Activated T-helper 2 cell treated with anti-CD3 and anti-CD28 coated beads, Interferon-gamma antibody, Interleukin-2, Interleukin-4, amounts not matched to agents 10 μg/mL and 5 μg/mL and 100 μg/mL, durations not matched to agents 14 hours and 24 hours and 36 hours (primary cell): Measurements from ENCODE around the gene MYMX. TPM values are rescaled to one million over a fixed set of nuclear protein-coding genes. Genes with fewer than 3 reads are reported as not detected.

Experiments used
- DNase-seq: peaks from one replicate; pipeline ENCODE4 v3.0.0; 2021; ENCODE audit warnings: low spot score
- H3K27ac Mint-ChIP-seq: one replicate; pipeline ENCODE4 v1.8.0; 2021; ENCODE audit warnings: mixed read lengths
- H3K27me3 Mint-ChIP-seq: one replicate; pipeline ENCODE4 v1.8.0; 2021; ENCODE audit warnings: low read depth, mixed read lengths
- H3K36me3 Mint-ChIP-seq: one replicate; pipeline ENCODE4 v1.8.0; 2021; ENCODE audit warnings: low read depth, mixed read lengths
- H3K4me1 Mint-ChIP-seq: one replicate; pipeline ENCODE4 v1.8.0; 2021; ENCODE audit warnings: low read depth, mixed read lengths
- H3K4me3 Mint-ChIP-seq: one replicate; pipeline ENCODE4 v1.8.0; 2021; ENCODE audit warnings: low read depth, mild to moderate bottlenecking, moderate library complexity, mixed read lengths
- H3K9me3 Mint-ChIP-seq: one replicate; pipeline ENCODE4 v1.8.0; 2021; ENCODE audit warnings: mixed read lengths
- intact Hi-C: fragments of 100-400 bp; cut with micrococcal nuclease; formaldehyde crosslinking; loops from one replicate; pipeline ENCODE4 v1.15.1; 2023
- total RNA-seq: library from RNA; stranded (reverse); gene quantifications from 2 replicates; pipeline ENCODE4 v1.2.3, GENCODE V29; 2022

The MYMX gene
- total RNA-seq, 1 donor from 2014 or later, result not detected

- no peak for DNase-seq
- intact Hi-C loops, result loop anchor here (10.0 kb wide), 1 partner anchor 140 kb away; no protein-coding TSS in a partner anchor
- Mint-ChIP-seq H3K36me3 (peaks cover 69% of the 10 kb centered on the region), H3K9me3 (no peaks in the 10 kb centered on the region), H3K4me1 (peaks cover 43% of the 10 kb centered on the region), H3K27ac (no peak overlapping the region), H3K27me3 (no peaks in the 10 kb centered on the region), H3K4me3 (no peak overlapping the region)
Observed at GRCh38 chr6:44234101-44235025, 17.6 kb downstream of the MYMX start.

GRCh38 chr6:44235269-44235668 is 18.5 kb downstream of the MYMX start:
- Mint-ChIP-seq H3K27ac (peak overlapping the region; percentile 11), H3K4me3 (peak overlapping the region; percentile 37), H3K4me1 (peaks cover 44% of the 10 kb centered on the region), H3K36me3 (peaks cover 62% of the 10 kb centered on the region), H3K9me3 (no peaks in the 10 kb centered on the region), H3K27me3 (no peaks in the 10 kb centered on the region)
- intact Hi-C loops, result loop anchor here (10.0 kb wide), 1 partner anchor 140 kb away; no protein-coding TSS in a partner anchor
- DNase-seq, result no peak

DNA sequence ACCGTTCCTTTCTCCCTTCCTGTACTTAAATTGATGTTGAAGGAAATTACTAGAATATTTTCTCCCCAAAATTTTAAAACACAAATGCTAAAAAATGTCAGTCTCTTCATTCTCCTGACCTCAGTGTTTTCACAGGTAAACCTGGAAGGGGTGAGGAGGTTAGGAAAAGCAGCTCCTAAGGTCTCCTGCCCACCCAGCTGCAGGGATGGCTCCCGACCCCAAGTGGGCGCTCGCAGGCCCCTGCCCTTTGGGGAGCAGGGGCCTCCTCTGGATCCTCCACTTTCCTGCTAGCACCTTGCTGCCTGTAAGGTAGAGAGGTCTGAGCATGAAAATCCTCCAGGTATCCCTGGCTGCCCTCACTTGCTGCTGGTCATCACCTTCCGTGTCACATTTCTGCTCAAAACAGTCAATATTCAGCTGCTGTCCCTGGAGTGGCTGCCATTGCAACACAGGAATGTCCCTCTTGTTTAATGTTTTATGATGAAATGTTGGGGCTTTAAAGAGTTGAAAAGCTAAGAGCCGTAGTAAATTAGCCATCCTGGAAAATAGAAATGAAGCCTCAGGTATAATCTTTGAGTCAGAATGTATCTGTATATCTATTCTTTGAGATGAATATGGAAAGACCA is 19.3 kb downstream of the MYMX start:
- DNase-seq, result no peak
- Mint-ChIP-seq H3K27me3 (no peaks in the 10 kb centered on the region), H3K4me1 (peaks cover 44% of the 10 kb centered on the region), H3K27ac (peak overlapping the region; percentile 46), H3K9me3 (no peaks in the 10 kb centered on the region), H3K4me3 (no peak overlapping the region), H3K36me3 (peaks cover 55% of the 10 kb centered on the region)
- intact Hi-C loops, result loop anchor here (10.0 kb wide), 1 partner anchor 141 kb away; no protein-coding TSS in a partner anchor

DNA sequence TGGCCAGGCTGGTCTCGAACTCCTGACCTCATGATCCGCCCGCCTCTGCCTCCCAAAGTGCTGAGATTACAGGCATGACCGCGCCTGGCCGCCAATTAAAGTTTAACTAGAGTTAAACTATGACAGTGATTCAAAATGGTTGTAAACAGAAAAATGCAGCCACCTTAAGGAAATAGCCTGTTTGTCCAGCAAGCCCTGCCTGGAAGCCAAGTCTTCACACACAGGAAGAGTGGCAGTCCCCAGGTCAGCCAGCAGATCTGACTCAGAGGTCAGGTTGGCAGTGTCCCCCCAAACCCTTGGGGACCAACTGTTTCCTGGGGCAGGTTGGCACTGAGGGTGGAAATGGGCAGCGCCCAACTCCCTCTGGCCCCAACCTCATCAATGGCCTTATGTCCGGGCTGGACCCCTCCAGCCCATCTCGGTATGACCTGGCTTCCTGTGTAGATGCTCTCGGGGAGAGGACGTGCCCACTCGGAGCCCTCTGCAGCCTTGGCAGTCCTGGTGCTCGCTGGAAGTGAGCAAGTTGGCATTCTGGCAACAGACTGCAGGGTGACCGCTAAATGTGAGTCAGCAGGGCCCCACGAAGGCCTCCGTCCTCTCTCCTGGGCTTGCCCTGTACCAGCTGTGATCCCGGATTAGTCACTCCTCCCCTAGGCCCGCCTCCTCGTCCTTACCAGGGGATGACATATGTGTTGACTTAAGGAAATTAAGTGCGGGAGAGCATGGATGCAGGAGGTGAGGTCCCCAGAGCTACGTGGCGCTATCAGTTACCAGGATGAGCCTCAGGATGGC is 20.5 kb downstream of the MYMX start:
- peaks cover 48% of the 10 kb centered on the region for H3K4me1 Mint-ChIP-seq
- intact Hi-C loops, result loop anchor here (1.0 to 10.0 kb wide), 2 partner anchors 76 to 142 kb away; no protein-coding TSS in a partner anchor
- H3K36me3 Mint-ChIP-seq, result peaks cover 45% of the 10 kb centered on the region
- no peaks in the 10 kb centered on the region for H3K9me3 Mint-ChIP-seq
- H3K4me3 Mint-ChIP-seq, result peak overlapping the region; percentile 83
- H3K27ac Mint-ChIP-seq, result peak overlapping the region; percentile 89
- H3K27me3 Mint-ChIP-seq, result no peaks in the 10 kb centered on the region
- peak; percentile 64 for DNase-seq

DNA sequence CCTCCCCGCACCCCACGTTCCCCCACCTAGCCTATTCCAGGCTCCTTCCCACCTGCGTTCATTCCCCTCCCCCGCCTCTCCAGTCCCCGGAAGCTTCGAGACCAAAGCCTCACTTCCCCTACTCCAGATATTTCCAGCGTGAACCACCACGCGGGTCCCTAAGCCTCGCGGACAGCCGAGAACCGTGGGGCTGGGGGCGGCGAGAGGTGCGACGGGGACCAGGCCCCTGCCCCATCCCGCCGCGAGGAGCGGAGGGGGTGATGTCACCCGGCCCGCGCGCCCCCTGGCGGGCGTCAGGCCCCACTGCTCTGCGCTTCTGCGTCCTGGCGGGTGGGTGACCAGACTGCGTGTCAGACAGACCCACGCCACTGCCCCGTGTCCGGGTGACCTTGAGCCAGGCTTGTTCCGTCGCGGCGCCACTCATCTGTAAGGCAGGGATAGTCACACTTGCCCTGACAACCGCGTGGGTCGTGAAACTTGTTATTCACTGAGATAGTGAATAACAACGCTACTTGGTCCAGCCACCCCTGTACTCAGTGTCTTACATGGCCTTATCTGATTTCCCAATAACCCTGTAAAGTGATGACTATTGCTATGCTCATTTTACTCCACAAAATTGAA is 21.2 kb downstream of the MYMX start:
- H3K9me3 Mint-ChIP-seq, result no peaks in the 10 kb centered on the region
- peaks cover 38% of the 10 kb centered on the region for H3K36me3 Mint-ChIP-seq
- H3K27me3 Mint-ChIP-seq, result no peaks in the 10 kb centered on the region
- peak overlapping the region; percentile 83 for H3K4me3 Mint-ChIP-seq
- peaks cover 48% of the 10 kb centered on the region for H3K4me1 Mint-ChIP-seq
- intact Hi-C loops, result loop anchor here (1.0 to 10.0 kb wide), 7 partner anchors 9 to 143 kb away; partner anchors contain the start of gene HSP90AB1
- peak; percentile 78 for DNase-seq
- H3K27ac Mint-ChIP-seq, result peak overlapping the region; percentile 89

DNA sequence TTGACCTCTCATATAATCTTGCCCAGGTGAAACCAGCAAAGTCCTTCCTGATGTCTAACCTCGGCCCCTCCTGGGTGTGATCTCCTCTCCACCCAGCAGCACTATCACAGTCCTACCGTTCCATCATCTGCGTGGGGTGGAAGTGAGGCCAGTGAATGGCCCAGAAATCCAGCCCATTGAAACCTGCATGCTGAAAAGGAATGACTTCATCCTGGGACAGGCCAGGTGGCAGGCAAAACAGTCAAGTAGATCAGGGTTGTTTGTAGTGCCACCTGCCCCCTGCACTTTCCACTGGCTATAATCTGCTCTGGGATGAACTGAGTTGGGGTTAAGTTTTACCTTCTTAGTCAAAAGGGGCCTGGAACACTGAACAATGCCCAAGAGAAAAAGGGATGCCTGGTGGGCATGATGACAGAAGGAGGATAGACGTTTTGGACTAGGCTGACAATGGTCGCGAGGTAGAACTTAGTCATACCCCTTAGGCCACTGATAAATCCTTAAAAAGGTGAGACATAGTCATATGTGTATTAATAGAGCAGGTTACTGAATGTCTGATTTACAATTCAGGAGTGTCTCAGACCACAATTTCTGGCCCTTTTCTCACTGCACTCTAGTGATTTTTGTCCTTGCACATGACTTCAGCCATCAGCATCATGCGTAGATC is 22.1 kb downstream of the MYMX start:
- intact Hi-C loops, result loop anchor here (1.0 to 10.0 kb wide), 6 partner anchors 8 to 144 kb away; partner anchors contain the start of gene HSP90AB1
- H3K4me1 Mint-ChIP-seq, result peaks cover 42% of the 10 kb centered on the region
- DNase-seq, result no peak
- H3K4me3 Mint-ChIP-seq, result peak overlapping the region; percentile 62
- H3K27me3 Mint-ChIP-seq, result no peaks in the 10 kb centered on the region
- H3K27ac Mint-ChIP-seq, result peak overlapping the region; percentile 89
- no peaks in the 10 kb centered on the region for H3K9me3 Mint-ChIP-seq
- peaks cover 29% of the 10 kb centered on the region for H3K36me3 Mint-ChIP-seq

- no peak overlapping the region for H3K27ac Mint-ChIP-seq
- H3K4me3 Mint-ChIP-seq, result no peak overlapping the region
- H3K36me3 Mint-ChIP-seq, result peaks cover 16% of the 10 kb centered on the region
- H3K4me1 Mint-ChIP-seq, result peaks cover 28% of the 10 kb centered on the region
- intact Hi-C loops, result no loop called here
- no peak for DNase-seq
- H3K9me3 Mint-ChIP-seq, result no peaks in the 10 kb centered on the region
- H3K27me3 Mint-ChIP-seq, result peaks cover 3% of the 10 kb centered on the region
Observed at GRCh38 chr6:44243345-44243744, 26.6 kb downstream of the MYMX start.

- intact Hi-C loops, result no loop called here
- peak overlapping the region; percentile 99 for H3K27ac Mint-ChIP-seq
- peaks cover 3% of the 10 kb centered on the region for H3K27me3 Mint-ChIP-seq
- H3K4me1 Mint-ChIP-seq, result peaks cover 34% of the 10 kb centered on the region
- peaks cover 37% of the 10 kb centered on the region for H3K36me3 Mint-ChIP-seq
- DNase-seq, result no peak
- peak overlapping the region; percentile 96 for H3K4me3 Mint-ChIP-seq
- no peaks in the 10 kb centered on the region for H3K9me3 Mint-ChIP-seq
Observed at GRCh38 chr6:44245391-44245911, 28.7 kb downstream of the MYMX start.

DNA sequence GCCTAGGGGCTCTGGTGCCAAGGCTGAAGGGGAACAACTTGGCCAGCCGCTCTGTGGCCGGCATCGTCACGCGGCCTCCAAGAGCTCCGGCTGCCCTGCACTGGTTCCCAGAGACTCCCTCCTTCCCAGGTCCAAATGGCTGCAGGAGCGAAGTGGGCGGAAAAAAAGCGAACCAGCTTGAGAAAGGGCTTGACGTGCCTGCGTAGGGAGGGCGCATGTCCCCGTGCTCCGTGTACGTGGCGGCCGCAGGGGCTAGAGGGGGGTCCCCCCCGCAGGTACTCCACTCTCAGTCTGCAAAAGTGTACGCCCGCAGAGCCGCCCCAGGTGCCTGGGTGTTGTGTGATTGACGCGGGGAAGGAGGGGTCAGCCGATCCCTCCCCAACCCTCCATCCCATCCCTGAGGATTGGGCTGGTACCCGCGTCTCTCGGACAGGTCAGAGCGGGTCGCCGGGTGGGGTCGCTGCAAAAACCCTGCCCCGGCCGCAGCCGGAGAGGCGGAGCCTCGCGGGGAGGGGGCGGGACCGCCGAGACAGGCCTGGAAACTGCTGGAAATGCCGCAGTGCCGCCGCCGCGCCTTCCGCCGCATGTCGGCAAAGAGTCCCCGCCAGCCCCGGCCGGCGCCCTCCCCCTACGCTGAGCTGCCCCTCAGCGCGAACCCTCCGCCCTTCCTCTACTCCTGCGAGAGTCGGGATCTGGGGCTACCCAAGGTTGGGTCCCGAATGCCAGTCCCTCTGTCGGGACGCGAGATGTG is 29.4 kb downstream of the MYMX start:
- H3K9me3 Mint-ChIP-seq, result no peaks in the 10 kb centered on the region
- intact Hi-C loops, result loop anchor here (1.0 to 2.0 kb wide), 3 partner anchors 19 to 119 kb away; partner anchors contain the start of genes MRPL14, NFKBIE and TMEM63B

DNA sequence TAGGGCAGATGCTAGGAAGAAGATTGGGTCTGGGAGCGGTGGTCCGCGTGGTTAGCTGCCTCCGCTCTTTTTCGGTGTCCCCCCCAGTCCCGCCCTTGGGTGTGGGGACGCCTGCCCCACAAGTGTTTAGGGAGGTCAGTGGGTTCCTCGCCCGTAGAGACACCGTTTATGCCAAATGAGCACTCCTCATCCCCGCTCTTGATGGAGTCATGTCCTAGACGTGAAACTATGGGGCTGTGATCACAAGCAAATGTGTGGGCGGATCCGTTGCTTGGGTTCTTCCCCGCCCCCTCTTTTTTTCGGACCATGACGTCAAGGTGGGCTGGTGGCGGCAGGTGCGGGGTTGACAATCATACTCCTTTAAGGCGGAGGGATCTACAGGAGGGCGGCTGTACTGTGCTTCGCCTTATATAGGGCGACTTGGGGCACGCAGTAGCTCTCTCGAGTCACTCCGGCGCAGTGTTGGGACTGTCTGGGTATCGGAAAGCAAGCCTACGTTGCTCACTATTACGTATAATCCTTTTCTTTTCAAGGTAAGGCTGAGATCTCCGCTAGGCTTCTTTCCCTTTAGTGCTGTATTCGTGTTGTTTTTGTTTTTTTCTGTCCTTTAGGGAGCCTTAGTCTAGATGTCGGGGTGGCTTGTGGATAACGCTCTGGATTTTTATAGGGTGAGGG is 30.1 kb downstream of the MYMX start, which contains the start of gene HSP90AB1:
HSP90AB1 (plus strand) TSS at position 439 of the 675 bp plus-strand sequence. CDS start 1,529 bp downstream, outside the sequence.
- Mint-ChIP-seq H3K36me3 (peaks cover 51% of the 10 kb centered on the region), H3K4me1 (peaks cover 41% of the 10 kb centered on the region)

More for the DNA sequence above, 29.4 kb downstream of the MYMX start:
- Mint-ChIP-seq H3K27me3 (peaks cover 3% of the 10 kb centered on the region), H3K36me3 (peaks cover 44% of the 10 kb centered on the region), H3K27ac (peak overlapping the region; percentile 99), H3K4me3 (peak overlapping the region; percentile 96), H3K4me1 (peaks cover 38% of the 10 kb centered on the region)
- DNase-seq, result peak; percentile 84

More for the DNA sequence above, 30.1 kb downstream of the MYMX start, which contains the start of gene HSP90AB1:
- Mint-ChIP-seq H3K9me3 (no peaks in the 10 kb centered on the region), H3K4me3 (peak within 1 kb of the TSS; percentile 96), H3K27me3 (peaks cover 3% of the 10 kb centered on the region), H3K27ac (peak within 1 kb of the TSS; percentile 99)
- peak; percentile 95 for DNase-seq
- intact Hi-C loops, result loop anchor here (1.0 to 2.0 kb wide), 5 partner anchors 8 to 120 kb away; partner anchors contain the start of genes MRPL14, NFKBIE and TMEM63B
